ENCODE measurements around the gene BIRC3.

Gene BIRC3

GRCh38 chr11:102317099-102317767 is at the start of gene BIRC3:
Gene BIRC3 (plus strand): TSS chr11:102317484. CDS start chr11:102324510, 7,026 bp downstream.
- peak; percentile 74 for DNase-seq (ENCODE audit: low spot score)

- DNase-seq (ENCODE audit: low spot score), result peak; percentile 63
Observed at GRCh38 chr11:102267609-102268008, 49.7 kb upstream of the BIRC3 start.

- peak; percentile 60 for DNase-seq (ENCODE audit: low spot score)
Observed at GRCh38 chr11:102268083-102268984, 49.0 kb upstream of the BIRC3 start.

- DNase-seq (ENCODE audit: low spot score), result no peak
Observed at GRCh38 chr11:102268985-102269470, 48.3 kb upstream of the BIRC3 start.

GRCh38 chr11:102269927-102270326 is 47.4 kb upstream of the BIRC3 start:
- peak; percentile 63 for DNase-seq (ENCODE audit: low spot score)

GRCh38 chr11:102272047-102272824 is 45.0 kb upstream of the BIRC3 start:
- no peak for DNase-seq (ENCODE audit: low spot score)

- DNase-seq (ENCODE audit: low spot score), result no peak
Observed at GRCh38 chr11:102274628-102275027, 42.7 kb upstream of the BIRC3 start.

- no peak for DNase-seq (ENCODE audit: low spot score)
Observed at GRCh38 chr11:102276362-102276761, 40.9 kb upstream of the BIRC3 start.

GRCh38 chr11:102276783-102277182 is 40.5 kb upstream of the BIRC3 start:
- no peak for DNase-seq (ENCODE audit: low spot score)

GRCh38 chr11:102279641-102280170 is 37.6 kb upstream of the BIRC3 start:
- no peak for DNase-seq (ENCODE audit: low spot score)

- no peak for DNase-seq (ENCODE audit: low spot score)
Observed at GRCh38 chr11:102280245-102280833, 36.9 kb upstream of the BIRC3 start.

GRCh38 chr11:102283116-102283485 is 34.2 kb upstream of the BIRC3 start:
- DNase-seq (ENCODE audit: low spot score), result no peak

GRCh38 chr11:102284008-102284407 is 33.3 kb upstream of the BIRC3 start:
- DNase-seq (ENCODE audit: low spot score), result no peak

GRCh38 chr11:102286292-102286691 is 31.0 kb upstream of the BIRC3 start:
- no peak for DNase-seq (ENCODE audit: low spot score)

GRCh38 chr11:102287964-102288724 is 29.1 kb upstream of the BIRC3 start:
- DNase-seq (ENCODE audit: low spot score), result peak; percentile 78

GRCh38 chr11:102288725-102289083 is 28.6 kb upstream of the BIRC3 start:
- DNase-seq (ENCODE audit: low spot score), result no peak

GRCh38 chr11:102289592-102289991 is 27.7 kb upstream of the BIRC3 start:
- DNase-seq (ENCODE audit: low spot score), result no peak

GRCh38 chr11:102291831-102292230 is 25.5 kb upstream of the BIRC3 start:
- DNase-seq (ENCODE audit: low spot score), result no peak

- DNase-seq (ENCODE audit: low spot score), result no peak
Observed at GRCh38 chr11:102292933-102293332, 24.4 kb upstream of the BIRC3 start.

- no peak for DNase-seq (ENCODE audit: low spot score)
Observed at GRCh38 chr11:102293873-102294601, 23.2 kb upstream of the BIRC3 start.

Data from hepatic stellate cell (primary cell).